ENCODE data around the gene GNG13.

DNA sequence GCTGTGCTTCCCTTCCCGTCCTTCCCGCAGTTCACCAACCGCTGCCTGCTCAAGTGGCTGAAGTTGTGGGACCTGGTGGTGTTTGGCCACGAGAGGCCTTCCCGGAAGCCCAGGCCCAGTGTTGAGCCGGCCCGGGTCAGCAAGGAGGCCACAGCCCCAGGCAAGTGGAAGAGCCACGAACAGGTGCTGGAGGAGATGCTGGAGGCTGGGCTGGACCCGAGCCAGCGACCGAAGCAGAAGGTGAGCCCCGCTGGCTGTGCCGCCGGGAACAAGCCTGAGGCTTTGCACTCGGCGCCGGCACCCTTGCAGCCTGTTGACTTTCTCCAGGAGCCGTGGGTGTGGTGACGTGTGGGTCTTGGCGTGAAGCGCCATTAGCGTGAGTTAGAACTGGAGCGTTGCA lies 9.4 kb downstream of the GNG13 start:
- TF ChIP-seq POLR2A (IDR thresholded peaks at IDR 0.05) (no peak), EP300 (IDR thresholded peaks at IDR 0.05) (no peak)
- TF ChIP-seq, protein P1, sequence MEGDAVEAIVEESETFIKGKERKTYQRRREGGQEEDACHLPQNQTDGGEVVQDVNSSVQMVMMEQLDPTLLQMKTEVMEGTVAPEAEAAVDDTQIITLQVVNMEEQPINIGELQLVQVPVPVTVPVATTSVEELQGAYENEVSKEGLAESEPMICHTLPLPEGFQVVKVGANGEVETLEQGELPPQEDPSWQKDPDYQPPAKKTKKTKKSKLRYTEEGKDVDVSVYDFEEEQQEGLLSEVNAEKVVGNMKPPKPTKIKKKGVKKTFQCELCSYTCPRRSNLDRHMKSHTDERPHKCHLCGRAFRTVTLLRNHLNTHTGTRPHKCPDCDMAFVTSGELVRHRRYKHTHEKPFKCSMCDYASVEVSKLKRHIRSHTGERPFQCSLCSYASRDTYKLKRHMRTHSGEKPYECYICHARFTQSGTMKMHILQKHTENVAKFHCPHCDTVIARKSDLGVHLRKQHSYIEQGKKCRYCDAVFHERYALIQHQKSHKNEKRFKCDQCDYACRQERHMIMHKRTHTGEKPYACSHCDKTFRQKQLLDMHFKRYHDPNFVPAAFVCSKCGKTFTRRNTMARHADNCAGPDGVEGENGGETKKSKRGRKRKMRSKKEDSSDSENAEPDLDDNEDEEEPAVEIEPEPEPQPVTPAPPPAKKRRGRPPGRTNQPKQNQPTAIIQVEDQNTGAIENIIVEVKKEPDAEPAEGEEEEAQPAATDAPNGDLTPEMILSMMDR (IDR thresholded peaks at IDR 0.05) = no peak

Data from tibial nerve (tissue), 4 donors.